ENCODE data around the gene IGFALS. TPM values are rescaled to one million over a fixed set of nuclear protein-coding genes. Genes with fewer than 3 reads are reported as not detected.

IGFALS gene
- total RNA-seq, 4 donors from 2014 or later, result 0.59 to 0.69 (median 0.64) TPM

GRCh38 chr16:1740781-1741490, 52.6 kb downstream of the IGFALS start:
- H3K4me3 ChIP-seq (ENCODE audit: low read depth, poor library complexity, severe bottlenecking), result no peak overlapping the region
- TF ChIP-seq POLR2A (IDR thresholded peaks at IDR 0.05), result no peak
- TF ChIP-seq, protein P1, sequence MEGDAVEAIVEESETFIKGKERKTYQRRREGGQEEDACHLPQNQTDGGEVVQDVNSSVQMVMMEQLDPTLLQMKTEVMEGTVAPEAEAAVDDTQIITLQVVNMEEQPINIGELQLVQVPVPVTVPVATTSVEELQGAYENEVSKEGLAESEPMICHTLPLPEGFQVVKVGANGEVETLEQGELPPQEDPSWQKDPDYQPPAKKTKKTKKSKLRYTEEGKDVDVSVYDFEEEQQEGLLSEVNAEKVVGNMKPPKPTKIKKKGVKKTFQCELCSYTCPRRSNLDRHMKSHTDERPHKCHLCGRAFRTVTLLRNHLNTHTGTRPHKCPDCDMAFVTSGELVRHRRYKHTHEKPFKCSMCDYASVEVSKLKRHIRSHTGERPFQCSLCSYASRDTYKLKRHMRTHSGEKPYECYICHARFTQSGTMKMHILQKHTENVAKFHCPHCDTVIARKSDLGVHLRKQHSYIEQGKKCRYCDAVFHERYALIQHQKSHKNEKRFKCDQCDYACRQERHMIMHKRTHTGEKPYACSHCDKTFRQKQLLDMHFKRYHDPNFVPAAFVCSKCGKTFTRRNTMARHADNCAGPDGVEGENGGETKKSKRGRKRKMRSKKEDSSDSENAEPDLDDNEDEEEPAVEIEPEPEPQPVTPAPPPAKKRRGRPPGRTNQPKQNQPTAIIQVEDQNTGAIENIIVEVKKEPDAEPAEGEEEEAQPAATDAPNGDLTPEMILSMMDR (IDR thresholded peaks at IDR 0.05), result no peak
- DNase-seq (ENCODE audit: low spot score in 2 of 2), result no peak
- WGBS, 2 donors, result 93 to 94% methylated on average over 29 to 30 of the region's 30 CpGs
- intact Hi-C loops (cut with DNase I; ENCODE audit: low total_unique reads), result loop anchor here (10.0 kb wide), 1 partner anchor 276 kb away; no protein-coding TSS in a partner anchor

Other genes starting within 250 kb of the IGFALS start
- 10 to 100 TPM; 12.5 to 24.7 (median 16.2) TPM for gene IFT140, start 181.6 kb downstream of the IGFALS start, total RNA-seq
- gene CRAMP1, start 181.3 kb downstream of the IGFALS start, total RNA-seq, result 10 to 100 TPM; 14.2 to 29.6 (median 19.3) TPM
- 10 to 100 TPM; 23.3 to 40.1 (median 38.1) TPM for gene JPT2, start 115.4 kb downstream of the IGFALS start, total RNA-seq
- gene MAPK8IP3, start 87.5 kb downstream of the IGFALS start, total RNA-seq, result 10 to 100 TPM; 59.9 to 95.8 (median 62.9) TPM
- 10 to 100 TPM; 77.7 to 98.4 (median 85.8) TPM for gene NME3, start 22.2 kb downstream of the IGFALS start, total RNA-seq
- 10 to 100 TPM in 3 of 4 donors, 1 to 10 TPM in 1; 7.6 to 22.3 (median 13.0) TPM for gene EME2, start 20.9 kb downstream of the IGFALS start, total RNA-seq
- 100 to 1,000 TPM in 3 of 4 donors, 10 to 100 TPM in 1; 90.9 to 126 (median 105) TPM for gene MRPS34, start 20.6 kb downstream of the IGFALS start, total RNA-seq
- gene SPSB3, start 11.1 kb downstream of the IGFALS start, total RNA-seq, result 100 to 1,000 TPM; 146 to 238 (median 172) TPM
- gene NUBP2, start 10.7 kb downstream of the IGFALS start, total RNA-seq, result 100 to 1,000 TPM in 1 of 4 donors, 10 to 100 TPM in 3; 79.7 to 108 (median 91.3) TPM
- 100 to 1,000 TPM in 1 of 4 donors, 10 to 100 TPM in 3; 57.8 to 104 (median 89.0) TPM for gene HAGH, start 33.1 kb upstream of the IGFALS start, total RNA-seq
- 10 to 100 TPM; 46.2 to 89.0 (median 62.3) TPM for gene FAHD1, start 33.5 kb upstream of the IGFALS start, total RNA-seq
- gene MEIOB, start 78.5 kb upstream of the IGFALS start, total RNA-seq, result under 1 TPM in 1 of 4 donors, not detected in 3; 0.42 TPM
- gene HS3ST6, start 124.7 kb upstream of the IGFALS start, total RNA-seq, result 100 to 1,000 TPM; 103 to 153 (median 120) TPM
- gene MSRB1, start 149.5 kb upstream of the IGFALS start, total RNA-seq, result 10 to 100 TPM; 18.7 to 44.3 (median 31.7) TPM
- 1 to 10 TPM in 1 of 4 donors, not detected in 3; 1.6 TPM for gene RPL3L, start 161.0 kb upstream of the IGFALS start, total RNA-seq
- 100 to 1,000 TPM; 183 to 245 (median 217) TPM for gene NDUFB10, start 165.8 kb upstream of the IGFALS start, total RNA-seq
- gene RPS2, start 171.1 kb upstream of the IGFALS start, total RNA-seq, result 1,000 to 10,000 TPM; 2,603 to 4,441 (median 3,196) TPM
- gene RNF151, start 173.2 kb upstream of the IGFALS start, total RNA-seq, result not detected
- gene TBL3, start 178.3 kb upstream of the IGFALS start, total RNA-seq, result 100 to 1,000 TPM in 2 of 4 donors, 10 to 100 TPM in 2; 60.8 to 114 (median 83.7) TPM
- 1 to 10 TPM in 1 of 4 donors, under 1 TPM in 1, not detected in 2; 0.23 to 1.2 TPM for gene NOXO1, start 187.8 kb upstream of the IGFALS start, total RNA-seq
- gene GFER, start 190.5 kb upstream of the IGFALS start, total RNA-seq, result 10 to 100 TPM in 3 of 4 donors, 1 to 10 TPM in 1; 9.7 to 14.4 (median 11.6) TPM
- 1 to 10 TPM in 1 of 4 donors, under 1 TPM in 2, not detected in 1; 0.72 to 1.1 (median 0.78) TPM for gene SYNGR3, start 196.3 kb upstream of the IGFALS start, total RNA-seq
- 100 to 1,000 TPM in 2 of 4 donors, 10 to 100 TPM in 2; 56.1 to 117 (median 86.5) TPM for gene ZNF598, start 216.1 kb upstream of the IGFALS start, total RNA-seq
- 1 to 10 TPM in 2 of 4 donors, under 1 TPM in 1, not detected in 1; 0.38 to 3.9 (median 1.6) TPM for gene NPW, start 226.1 kb upstream of the IGFALS start, total RNA-seq
- gene NHERF2, start 233.2 kb upstream of the IGFALS start, total RNA-seq, result 10 to 100 TPM; 11.9 to 30.6 (median 27.3) TPM

Measured in lower leg skin (tissue), 4 donors.